ENCODE results near the gene DDX17.

The DDX17 gene

DNA sequence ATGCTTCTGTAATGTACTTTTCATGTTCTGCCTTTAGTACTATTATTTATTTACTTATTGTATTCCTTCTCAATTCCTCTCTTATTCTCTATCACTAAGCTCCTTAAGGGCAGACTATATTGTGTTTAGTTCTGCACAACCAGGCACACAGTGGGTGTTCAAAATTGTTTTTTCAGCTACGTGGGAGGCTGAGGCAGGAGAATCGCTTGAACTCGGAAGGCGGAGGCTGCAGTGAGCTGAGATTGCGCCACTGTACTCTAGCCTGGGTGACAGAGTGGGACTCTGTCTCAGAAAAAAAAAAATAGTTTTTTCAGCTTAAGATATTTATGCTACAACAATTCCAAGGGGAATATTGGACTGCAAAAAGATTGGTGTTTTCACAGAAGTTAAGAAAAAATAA is 17.4 kb upstream of the DDX17 start:
- H3K79me2 ChIP-seq (ENCODE audit: low read length) = no peaks in the 10 kb centered on the region
- H3K27me3 ChIP-seq (replicated peaks; ENCODE audit: insufficient read depth, low read length) = no peaks in the 10 kb centered on the region
- no peak overlapping the region for H2AFZ ChIP-seq (ENCODE audit: low read length)
- no peak overlapping the region for H3K4me3 ChIP-seq (ENCODE audit: low read length)
- no peak for DNase-seq
- H3K27ac ChIP-seq (ENCODE audit: low read length) = no peak overlapping the region
- no peak overlapping the region for H3K4me2 ChIP-seq (ENCODE audit: low read depth, low read length)
- H4K20me1 ChIP-seq (ENCODE audit: insufficient read depth, low read length) = no peaks in the 10 kb centered on the region
- H3K4me1 ChIP-seq (ENCODE audit: low read length) = no peaks in the 10 kb centered on the region
- TF ChIP-seq EZH2phosphoT487 (IDR thresholded peaks at IDR 0.05; ENCODE audit: low read length) (no peak), EZH2 (optimal IDR thresholded peaks at IDR 0.05; ENCODE audit: low read depth, low read length) (no peak)
- TF ChIP-seq, protein P1, sequence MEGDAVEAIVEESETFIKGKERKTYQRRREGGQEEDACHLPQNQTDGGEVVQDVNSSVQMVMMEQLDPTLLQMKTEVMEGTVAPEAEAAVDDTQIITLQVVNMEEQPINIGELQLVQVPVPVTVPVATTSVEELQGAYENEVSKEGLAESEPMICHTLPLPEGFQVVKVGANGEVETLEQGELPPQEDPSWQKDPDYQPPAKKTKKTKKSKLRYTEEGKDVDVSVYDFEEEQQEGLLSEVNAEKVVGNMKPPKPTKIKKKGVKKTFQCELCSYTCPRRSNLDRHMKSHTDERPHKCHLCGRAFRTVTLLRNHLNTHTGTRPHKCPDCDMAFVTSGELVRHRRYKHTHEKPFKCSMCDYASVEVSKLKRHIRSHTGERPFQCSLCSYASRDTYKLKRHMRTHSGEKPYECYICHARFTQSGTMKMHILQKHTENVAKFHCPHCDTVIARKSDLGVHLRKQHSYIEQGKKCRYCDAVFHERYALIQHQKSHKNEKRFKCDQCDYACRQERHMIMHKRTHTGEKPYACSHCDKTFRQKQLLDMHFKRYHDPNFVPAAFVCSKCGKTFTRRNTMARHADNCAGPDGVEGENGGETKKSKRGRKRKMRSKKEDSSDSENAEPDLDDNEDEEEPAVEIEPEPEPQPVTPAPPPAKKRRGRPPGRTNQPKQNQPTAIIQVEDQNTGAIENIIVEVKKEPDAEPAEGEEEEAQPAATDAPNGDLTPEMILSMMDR (IDR thresholded peaks at IDR 0.05; ENCODE audit: low read length) = no peak
- no peaks in the 10 kb centered on the region for H3K9me3 ChIP-seq (replicated peaks; ENCODE audit: insufficient read depth, low read length)
- no peaks in the 10 kb centered on the region for H3F3A ChIP-seq (ENCODE audit: insufficient read depth, low read length)
- no peak overlapping the region for H3K9ac ChIP-seq (ENCODE audit: low read length)
- H3K9me2 ChIP-seq (replicated peaks; ENCODE audit: insufficient read depth, low read length) = no peaks in the 10 kb centered on the region
- H3K36me3 ChIP-seq (replicated peaks; ENCODE audit: insufficient read depth, low read length) = no peaks in the 10 kb centered on the region

DNA sequence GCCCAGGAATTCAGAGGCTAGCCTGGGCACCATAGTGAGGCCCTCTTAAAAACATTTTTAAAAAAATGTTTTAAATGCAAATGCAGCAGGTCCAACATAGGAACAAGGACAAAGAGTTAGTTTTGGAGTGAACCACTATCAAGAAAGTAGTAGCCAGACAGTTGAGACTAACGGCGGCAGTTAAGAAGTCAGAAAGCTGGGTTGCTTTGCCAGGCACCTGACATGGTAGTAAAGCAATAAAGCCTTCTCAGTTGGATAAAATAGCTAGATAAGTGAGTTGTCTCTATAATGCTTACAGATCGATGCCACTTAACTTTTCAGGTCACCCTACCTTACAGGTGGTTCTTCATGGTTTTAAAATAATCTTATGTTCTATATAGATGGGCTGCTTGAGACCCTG is 16.9 kb upstream of the DDX17 start:
- no peaks in the 10 kb centered on the region for H3K27me3 ChIP-seq (replicated peaks; ENCODE audit: insufficient read depth, low read length)
- TF ChIP-seq EZH2 (optimal IDR thresholded peaks at IDR 0.05; ENCODE audit: low read depth, low read length) (no peak), EZH2phosphoT487 (IDR thresholded peaks at IDR 0.05; ENCODE audit: low read length) (no peak)
- TF ChIP-seq, protein P1 (IDR thresholded peaks at IDR 0.05; ENCODE audit: low read length) = no peak

DNA sequence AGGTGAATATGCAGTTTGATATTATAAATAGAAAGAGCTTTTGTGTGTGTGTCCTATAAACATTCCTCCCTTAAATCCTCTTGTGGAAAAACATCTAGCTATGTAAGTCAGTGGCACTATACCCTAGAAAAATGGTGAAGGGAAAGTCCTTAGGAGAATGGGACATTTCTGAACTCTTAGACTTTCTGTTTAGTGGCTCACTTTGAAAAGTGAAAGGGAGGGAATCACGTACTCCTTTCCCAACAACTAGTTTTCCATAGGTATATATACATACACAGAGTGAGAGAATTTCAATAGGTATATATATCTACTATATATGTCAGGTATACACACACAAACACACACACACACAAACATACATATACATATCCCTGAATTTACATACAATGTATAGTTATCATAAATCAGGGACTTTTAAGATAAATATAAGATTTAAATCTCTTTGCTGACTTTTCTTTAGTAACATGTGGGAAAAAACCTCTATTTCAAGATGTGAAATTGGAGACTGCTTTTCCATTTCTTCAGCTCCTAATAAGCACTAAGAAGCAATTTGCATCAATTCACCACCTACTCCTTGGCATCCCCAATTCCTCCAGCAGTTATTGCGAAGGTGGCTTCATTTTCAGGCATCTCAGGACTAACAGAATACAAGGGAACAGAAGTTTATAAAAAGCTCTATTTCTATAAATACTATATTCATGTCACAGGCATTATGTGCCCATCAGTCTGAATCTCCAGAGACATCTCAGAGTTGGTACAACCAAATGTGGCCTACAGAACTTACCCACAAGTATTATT is 13.5 kb upstream of the DDX17 start:
- Histone ChIP-seq H3F3A (ENCODE audit: insufficient read depth, low read length) (no peaks in the 10 kb centered on the region), H3K27ac (ENCODE audit: low read length) (no peak overlapping the region), H3K9ac (ENCODE audit: low read length) (no peak overlapping the region), H3K4me1 (ENCODE audit: low read length) (no peaks in the 10 kb centered on the region), H3K27me3 (replicated peaks; ENCODE audit: insufficient read depth, low read length) (no peaks in the 10 kb centered on the region), H3K79me2 (ENCODE audit: low read length) (no peaks in the 10 kb centered on the region), H3K9me3 (replicated peaks; ENCODE audit: insufficient read depth, low read length) (no peaks in the 10 kb centered on the region), H3K4me3 (ENCODE audit: low read length) (no peak overlapping the region), H3K36me3 (replicated peaks; ENCODE audit: insufficient read depth, low read length) (no peaks in the 10 kb centered on the region), H2AFZ (ENCODE audit: low read length) (no peak overlapping the region), H4K20me1 (ENCODE audit: insufficient read depth, low read length) (no peaks in the 10 kb centered on the region), H3K9me2 (replicated peaks; ENCODE audit: insufficient read depth, low read length) (no peaks in the 10 kb centered on the region), H3K4me2 (ENCODE audit: low read depth, low read length) (no peak overlapping the region)
- no peak for DNase-seq
- TF ChIP-seq EZH2phosphoT487 (IDR thresholded peaks at IDR 0.05; ENCODE audit: low read length) = no peak
- TF ChIP-seq EZH2 (optimal IDR thresholded peaks at IDR 0.05; ENCODE audit: low read depth, low read length) = no peak
- TF ChIP-seq, protein P1 (IDR thresholded peaks at IDR 0.05; ENCODE audit: low read length) = no peak

More for the DNA sequence above, 16.9 kb upstream of the DDX17 start:
- H3K79me2 ChIP-seq (ENCODE audit: low read length) = no peaks in the 10 kb centered on the region
- DNase-seq = no peak
- no peaks in the 10 kb centered on the region for H4K20me1 ChIP-seq (ENCODE audit: insufficient read depth, low read length)
- no peaks in the 10 kb centered on the region for H3K9me3 ChIP-seq (replicated peaks; ENCODE audit: insufficient read depth, low read length)
- no peak overlapping the region for H2AFZ ChIP-seq (ENCODE audit: low read length)
- no peaks in the 10 kb centered on the region for H3K4me1 ChIP-seq (ENCODE audit: low read length)
- H3K36me3 ChIP-seq (replicated peaks; ENCODE audit: insufficient read depth, low read length) = no peaks in the 10 kb centered on the region
- no peak overlapping the region for H3K9ac ChIP-seq (ENCODE audit: low read length)
- H3K4me2 ChIP-seq (ENCODE audit: low read depth, low read length) = no peak overlapping the region
- H3K4me3 ChIP-seq (ENCODE audit: low read length) = no peak overlapping the region
- no peaks in the 10 kb centered on the region for H3K9me2 ChIP-seq (replicated peaks; ENCODE audit: insufficient read depth, low read length)
- no peaks in the 10 kb centered on the region for H3F3A ChIP-seq (ENCODE audit: insufficient read depth, low read length)
- no peak overlapping the region for H3K27ac ChIP-seq (ENCODE audit: low read length)
